HG03139 (cell line): Measurements from ENCODE around the gene KCNQ1.

Experiments
- ATAC-seq: cut with Tn5 transposase; IDR thresholded peaks from one replicate; pipeline ENCODE4 v1.9.1; 2021; ENCODE audit not compliant: unreplicated experiment

KCNQ1 gene

GRCh38 chr11:2741006-2741376, 296.2 kb downstream of the KCNQ1 start:
- ATAC-seq = no peak

GRCh38 chr11:2741377-2742131, 296.7 kb downstream of the KCNQ1 start:
- no peak for ATAC-seq

GRCh38 chr11:2742201-2742600, 297.4 kb downstream of the KCNQ1 start:
- ATAC-seq = no peak

- ATAC-seq = no peak
Measured at GRCh38 chr11:2742611-2743426, 298.0 kb downstream of the KCNQ1 start.

- no peak for ATAC-seq
Measured at GRCh38 chr11:2743427-2744110, 298.8 kb downstream of the KCNQ1 start.

- no peak for ATAC-seq
Measured at GRCh38 chr11:2744166-2744565, 299.4 kb downstream of the KCNQ1 start.

- ATAC-seq = no peak
Measured at GRCh38 chr11:2745511-2745910, 300.7 kb downstream of the KCNQ1 start.

- ATAC-seq = no peak
Measured at GRCh38 chr11:2746401-2747247, 301.8 kb downstream of the KCNQ1 start.

- no peak for ATAC-seq
Measured at GRCh38 chr11:2747248-2748027, 302.6 kb downstream of the KCNQ1 start.

GRCh38 chr11:2748061-2748813, 303.4 kb downstream of the KCNQ1 start:
- ATAC-seq = no peak

GRCh38 chr11:2748814-2749554, 304.2 kb downstream of the KCNQ1 start:
- no peak for ATAC-seq

- no peak for ATAC-seq
Measured at GRCh38 chr11:2750101-2750681, 305.4 kb downstream of the KCNQ1 start.

- no peak for ATAC-seq
Measured at GRCh38 chr11:2750682-2751522, 306.1 kb downstream of the KCNQ1 start.

- ATAC-seq = no peak
Measured at GRCh38 chr11:2751523-2752203, 306.9 kb downstream of the KCNQ1 start.

GRCh38 chr11:2752204-2752770, 307.5 kb downstream of the KCNQ1 start:
- ATAC-seq = no peak

GRCh38 chr11:2752923-2753322, 308.1 kb downstream of the KCNQ1 start:
- no peak for ATAC-seq

- ATAC-seq = no peak
Measured at GRCh38 chr11:2754008-2754407, 309.2 kb downstream of the KCNQ1 start.
